Omental fat pad (tissue), 4 donors: ENCODE data around the gene GLG1. TPM values are rescaled to one million over a fixed set of nuclear protein-coding genes. Genes with fewer than 3 reads are reported as not detected.

ENCODE experiments used
- ATAC-seq: fragments of 150-250 bp; one replicate; pipeline ENCODE4 v1.9.1; 2016; ENCODE audit warnings: mild to moderate bottlenecking, moderate library complexity; ENCODE audit not compliant: low FRiP score
- DNase-seq: peaks from one replicate; pipeline ENCODE4 v3.0.0-alpha.2; 2019; ENCODE audit warnings: low spot score
- total RNA-seq, 4 donors: library from RNA; depleted of rRNA; stranded (reverse); fragments of >200 nt; gene quantifications; one replicate each; pipeline ENCODE4 v1.1.0, GENCODE V29; 2016
- TF ChIP-seq, protein P1 (sequence below), 3 donors: fragments of 450-650 bp; IDR thresholded peaks; one replicate each; pipeline ENCODE4 v1.5.1; 2016 to 2017; ENCODE audit warnings: antibody characterized with exemption in 3 of 3, mild to moderate bottlenecking in 3 of 3, moderate library complexity in 2 of 3

GLG1 gene
- total RNA-seq, 4 donors from 2014 or later = 107 to 160 (median 122) TPM

DNA sequence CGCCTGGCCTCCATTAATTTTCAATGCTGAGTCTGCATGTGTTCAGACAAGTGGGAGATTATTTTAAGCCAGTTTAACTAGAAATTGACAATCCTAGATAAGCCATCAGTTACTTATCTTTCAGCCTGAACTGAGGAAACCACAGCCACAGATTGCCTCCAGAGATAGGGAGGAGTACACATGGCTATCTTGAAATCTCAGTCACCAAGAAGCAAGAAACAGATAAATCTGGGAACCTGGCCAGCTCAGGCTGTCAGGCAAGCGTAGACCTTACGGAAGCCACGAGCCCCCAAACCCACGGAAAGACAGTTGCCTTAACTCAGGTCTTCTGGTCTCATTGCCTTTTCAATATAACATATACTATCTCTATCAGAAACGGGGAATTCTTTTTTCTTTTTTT is 2.0 kb upstream of the GLG1 start:
- TF ChIP-seq, protein P1, sequence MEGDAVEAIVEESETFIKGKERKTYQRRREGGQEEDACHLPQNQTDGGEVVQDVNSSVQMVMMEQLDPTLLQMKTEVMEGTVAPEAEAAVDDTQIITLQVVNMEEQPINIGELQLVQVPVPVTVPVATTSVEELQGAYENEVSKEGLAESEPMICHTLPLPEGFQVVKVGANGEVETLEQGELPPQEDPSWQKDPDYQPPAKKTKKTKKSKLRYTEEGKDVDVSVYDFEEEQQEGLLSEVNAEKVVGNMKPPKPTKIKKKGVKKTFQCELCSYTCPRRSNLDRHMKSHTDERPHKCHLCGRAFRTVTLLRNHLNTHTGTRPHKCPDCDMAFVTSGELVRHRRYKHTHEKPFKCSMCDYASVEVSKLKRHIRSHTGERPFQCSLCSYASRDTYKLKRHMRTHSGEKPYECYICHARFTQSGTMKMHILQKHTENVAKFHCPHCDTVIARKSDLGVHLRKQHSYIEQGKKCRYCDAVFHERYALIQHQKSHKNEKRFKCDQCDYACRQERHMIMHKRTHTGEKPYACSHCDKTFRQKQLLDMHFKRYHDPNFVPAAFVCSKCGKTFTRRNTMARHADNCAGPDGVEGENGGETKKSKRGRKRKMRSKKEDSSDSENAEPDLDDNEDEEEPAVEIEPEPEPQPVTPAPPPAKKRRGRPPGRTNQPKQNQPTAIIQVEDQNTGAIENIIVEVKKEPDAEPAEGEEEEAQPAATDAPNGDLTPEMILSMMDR (IDR thresholded peaks at IDR 0.05) = no peak
- no peak for ATAC-seq
- no peak for DNase-seq

DNA sequence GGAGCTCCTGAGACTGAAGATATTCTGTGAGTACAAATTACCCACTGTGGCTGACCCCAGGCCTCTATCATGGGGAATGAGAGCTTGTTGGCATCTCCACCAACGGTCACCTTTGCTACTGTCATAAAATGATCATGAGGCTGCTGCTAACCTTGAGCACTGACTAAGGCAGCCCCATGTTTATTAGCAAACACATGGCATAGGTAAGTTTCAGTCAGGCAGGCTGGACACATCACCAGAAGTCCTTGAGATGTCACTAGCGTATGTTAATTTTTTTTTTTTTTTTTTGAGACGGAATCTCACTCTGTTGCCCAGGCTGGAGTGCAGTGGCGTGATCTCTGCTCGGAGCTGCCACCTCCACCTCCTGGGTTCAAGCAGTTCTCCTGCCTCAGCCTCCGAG is 1.5 kb upstream of the GLG1 start:
- DNase-seq (no peak), ATAC-seq (no peak)
- TF ChIP-seq, protein P1 (IDR thresholded peaks at IDR 0.05) = no peak

DNA sequence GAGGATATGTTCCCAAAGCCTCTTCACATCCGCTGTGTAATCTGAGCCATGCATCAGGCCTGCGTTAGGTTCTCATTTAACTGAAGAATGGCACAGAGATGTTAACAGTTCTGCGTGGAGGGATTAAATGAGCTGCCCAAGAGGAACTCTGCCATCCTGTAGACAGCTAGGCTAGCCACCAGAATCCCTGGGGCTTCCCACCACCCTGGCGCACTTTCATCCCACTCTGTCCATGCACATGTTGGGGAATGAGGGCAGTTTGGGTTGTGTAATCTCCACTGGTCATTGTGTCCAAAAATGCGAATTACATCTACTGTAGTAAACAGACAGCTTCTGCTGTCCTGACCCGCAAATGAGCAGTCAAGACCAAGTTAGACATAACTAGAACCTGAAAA is 1.0 kb upstream of the GLG1 start:
- no peak for DNase-seq
- TF ChIP-seq, protein P1 (IDR thresholded peaks at IDR 0.05) = no peak
- ATAC-seq = no peak

DNA sequence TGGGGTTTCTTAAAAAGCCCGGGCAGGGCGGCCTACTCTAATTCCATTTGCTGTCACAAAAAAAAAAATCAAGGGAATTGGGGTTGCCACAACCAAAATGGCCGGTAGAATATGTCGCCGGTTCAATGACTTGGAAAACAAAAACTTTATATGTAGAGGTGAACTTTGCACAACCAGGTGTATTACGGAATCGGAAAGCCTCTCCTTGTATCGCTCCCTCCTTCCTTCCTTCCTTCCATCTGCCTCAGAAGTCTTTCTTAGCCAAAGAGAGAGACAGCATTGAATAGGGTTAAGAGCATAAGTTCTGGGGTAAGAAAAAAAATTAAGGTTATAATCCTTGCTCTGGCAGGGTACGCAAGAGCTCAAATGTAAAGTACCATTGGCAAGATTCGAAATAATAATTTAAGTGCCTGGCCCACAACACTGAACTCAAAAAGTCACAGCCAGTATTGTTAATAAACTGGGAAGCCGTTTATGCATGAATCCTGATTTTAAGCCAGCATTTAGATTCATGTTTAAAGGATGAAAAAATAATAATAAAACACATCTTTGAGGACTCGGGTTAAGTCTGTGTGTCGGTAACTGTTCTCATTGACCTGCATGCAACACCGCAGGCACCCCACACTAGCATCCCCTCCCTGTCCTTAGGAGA is 522 bp upstream of the GLG1 start:
- peak; percentile 33 for ATAC-seq
- DNase-seq = no peak
- TF ChIP-seq, protein P1 (IDR thresholded peaks at IDR 0.05) = no peak

DNA sequence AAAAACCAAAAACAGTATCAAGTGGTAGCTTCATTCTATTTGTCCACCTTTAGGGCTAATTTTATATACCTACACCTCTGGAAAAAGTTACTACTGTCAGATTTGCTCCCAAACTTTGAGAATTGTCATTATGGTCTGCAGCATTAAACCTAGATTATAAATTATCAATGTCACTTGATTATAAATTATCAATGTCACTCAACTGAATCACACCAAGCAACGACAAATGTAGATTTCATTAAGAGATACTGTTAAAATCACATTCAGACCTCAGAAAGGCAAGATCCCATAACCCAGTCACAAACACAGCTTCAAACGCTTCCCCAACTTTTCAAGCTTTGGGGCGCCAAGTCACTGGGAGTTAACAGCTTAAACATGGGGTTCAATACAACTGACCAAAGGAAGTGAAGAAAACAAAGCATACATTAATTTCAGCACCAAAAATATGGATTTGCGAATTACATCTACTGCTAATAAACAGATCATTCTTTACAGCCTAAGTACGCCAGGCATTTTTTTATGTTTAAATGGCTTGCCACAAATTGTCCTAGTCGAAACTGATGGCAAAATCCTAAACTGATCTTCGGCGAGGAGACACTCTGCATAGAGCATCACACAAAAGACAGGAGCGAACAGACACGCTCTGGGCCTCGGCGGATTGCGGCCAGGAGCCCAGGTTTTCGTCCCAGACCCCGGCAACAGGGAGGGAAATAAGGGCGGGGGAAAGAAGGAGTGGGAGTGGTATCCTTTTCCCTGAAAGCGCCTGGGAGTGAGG is 981 bp downstream of the GLG1 start:
- ATAC-seq (peak; percentile 16), DNase-seq (no peak)
- TF ChIP-seq, protein P1 (IDR thresholded peaks at IDR 0.05) = no peak

DNA sequence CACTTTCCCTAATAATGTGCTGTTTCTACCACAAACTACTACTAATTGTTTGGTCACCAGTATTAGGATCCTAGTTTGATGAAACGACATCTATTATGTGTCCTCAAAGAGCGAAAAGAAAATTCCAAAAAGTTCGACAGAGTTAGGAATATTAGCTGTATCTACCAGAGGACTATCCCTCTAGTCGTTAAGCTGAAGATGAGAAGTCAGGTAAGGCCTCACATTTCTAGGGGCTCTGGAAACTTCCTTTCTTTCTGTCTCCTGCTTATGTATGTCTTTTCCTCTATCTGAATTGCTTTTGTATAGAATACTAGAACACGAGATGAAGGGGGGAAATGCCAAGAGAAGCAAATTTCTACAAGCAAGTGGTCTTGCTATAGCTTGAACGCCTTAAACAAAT is 1.6 kb downstream of the GLG1 start:
- ATAC-seq (no peak), DNase-seq (no peak)
- TF ChIP-seq, protein P1 (IDR thresholded peaks at IDR 0.05) = no peak

DNA sequence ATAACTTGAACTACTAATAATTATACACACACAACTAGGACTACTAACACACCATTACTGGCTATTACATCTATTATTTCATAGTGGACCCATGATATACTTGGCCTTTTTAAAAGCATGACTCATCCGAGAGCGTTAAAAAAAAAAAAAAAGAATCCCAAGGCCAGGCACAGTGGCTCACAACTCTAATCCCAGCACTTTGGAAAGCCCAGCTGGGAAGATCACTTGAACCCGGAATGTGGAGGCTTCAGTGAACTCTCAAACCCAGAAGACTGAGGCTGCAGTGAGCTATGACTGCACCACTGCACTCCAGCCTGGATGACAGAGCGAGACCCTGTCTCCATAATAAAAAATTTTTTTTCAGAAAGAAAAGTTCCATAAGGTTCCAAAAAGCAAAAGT is 3.1 kb downstream of the GLG1 start:
- TF ChIP-seq, protein P1 (IDR thresholded peaks at IDR 0.05) = no peak
- ATAC-seq (no peak), DNase-seq (no peak)
